ENCODE measurements around the gene EIF3J. TPM values are rescaled to one million over a fixed set of nuclear protein-coding genes. Genes with fewer than 3 reads are reported as not detected.

EIF3J gene
- total RNA-seq, 2 donors from 2014 or later = 64.5 to 80.5 TPM

DNA sequence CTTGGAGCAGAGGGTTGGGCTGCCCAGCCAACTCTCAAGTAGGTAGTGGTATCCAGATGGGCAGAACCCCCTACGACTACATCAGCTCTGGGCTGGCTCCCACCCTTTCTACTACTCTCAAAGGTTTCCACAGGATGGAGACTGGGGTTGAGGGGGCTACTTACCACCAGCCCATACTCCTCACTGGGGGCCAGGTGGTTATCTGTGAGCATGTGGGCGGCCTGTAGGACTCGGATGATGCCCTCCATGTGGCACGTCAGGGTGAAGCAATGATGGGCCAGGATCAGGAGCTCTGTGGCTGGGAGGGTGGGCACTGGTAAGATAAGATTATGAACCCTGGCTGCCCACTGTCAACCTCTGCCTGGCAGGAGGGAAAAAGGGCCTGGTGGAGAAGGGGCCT is 33.4 kb downstream of the EIF3J start:
- intact Hi-C loops (cut with DNase I) = loop anchor here (10.0 kb wide), 1 partner anchor 164 kb away; the partner anchor contains the start of gene TRIM69
- no peak for DNase-seq
- Histone ChIP-seq H3K4me1 (no peaks in the 10 kb centered on the region), H3K27me3 (no peaks in the 10 kb centered on the region), H3K36me3 (peaks cover 15% of the 10 kb centered on the region), H3K9ac (ENCODE audit: low read depth in 2 of 2, low read length in 2 of 2) (no peak overlapping the region), H3K4me3 (no peak overlapping the region), H3K27ac (no peak overlapping the region), H3K9me3 (no peaks in the 10 kb centered on the region)
- no peak for TF ChIP-seq CTCF (IDR thresholded peaks at IDR 0.05)

DNA sequence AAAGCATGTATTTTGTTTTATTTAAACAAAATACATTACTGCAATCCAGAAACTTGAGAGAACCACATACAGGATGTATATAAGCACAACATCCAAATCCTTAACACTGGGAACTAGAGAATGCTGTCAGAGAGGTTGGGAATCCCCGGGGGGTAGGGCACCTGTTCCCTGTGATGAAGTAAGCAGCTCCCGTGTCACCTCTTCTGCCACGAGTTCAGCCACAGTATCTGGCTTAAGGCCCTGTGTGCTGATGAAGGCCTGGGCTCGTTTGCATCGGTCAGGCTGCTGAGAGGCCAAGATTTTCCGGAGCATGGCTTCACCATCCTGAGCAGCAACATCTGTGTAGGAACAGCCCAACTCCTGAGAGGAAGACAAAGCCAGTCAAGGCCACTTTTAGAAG is 36.4 kb downstream of the EIF3J start:
- H3K27me3 ChIP-seq = no peaks in the 10 kb centered on the region
- no peak for DNase-seq
- no peaks in the 10 kb centered on the region for H3K4me1 ChIP-seq
- intact Hi-C loops (cut with DNase I) = loop anchor here (10.0 kb wide), 1 partner anchor 161 kb away; the partner anchor contains the start of gene TRIM69
- no peak overlapping the region for H3K27ac ChIP-seq
- H3K9ac ChIP-seq (ENCODE audit: low read depth in 2 of 2, low read length in 2 of 2) = no peak overlapping the region
- H3K9me3 ChIP-seq = no peaks in the 10 kb centered on the region
- no peak overlapping the region for H3K4me3 ChIP-seq
- H3K36me3 ChIP-seq = no peaks in the 10 kb centered on the region
- TF ChIP-seq CTCF (IDR thresholded peaks at IDR 0.05) = no peak

DNA sequence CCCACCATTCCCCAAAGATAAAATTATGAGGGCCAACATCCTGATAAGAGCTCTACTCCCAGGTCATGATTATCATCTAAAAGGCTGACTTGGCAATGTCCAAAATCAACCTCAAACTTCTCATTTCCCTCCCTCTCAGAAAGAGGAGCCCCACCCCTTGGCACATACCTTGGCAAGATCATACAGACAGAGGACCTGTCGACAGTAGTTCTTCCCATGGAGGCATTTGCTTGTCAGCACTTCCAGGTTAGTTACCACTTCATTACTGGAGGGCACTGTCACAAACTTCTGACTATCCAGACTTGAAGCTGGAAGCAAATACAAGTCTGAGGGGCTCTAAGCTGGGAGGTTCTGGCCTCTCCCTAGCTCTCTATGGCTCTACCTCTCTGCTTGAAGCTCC is 37.8 kb downstream of the EIF3J start:
- no peak for DNase-seq
- no peaks in the 10 kb centered on the region for H3K36me3 ChIP-seq
- no peak overlapping the region for H3K27ac ChIP-seq
- no peaks in the 10 kb centered on the region for H3K27me3 ChIP-seq
- no peak for TF ChIP-seq CTCF (IDR thresholded peaks at IDR 0.05)
- H3K4me1 ChIP-seq = no peaks in the 10 kb centered on the region
- intact Hi-C loops (cut with DNase I) = loop anchor here (10.0 kb wide), 1 partner anchor 160 kb away; the partner anchor contains the start of gene TRIM69
- H3K9me3 ChIP-seq = no peaks in the 10 kb centered on the region
- no peak overlapping the region for H3K9ac ChIP-seq (ENCODE audit: low read depth in 2 of 2, low read length in 2 of 2)
- H3K4me3 ChIP-seq = no peak overlapping the region

DNA sequence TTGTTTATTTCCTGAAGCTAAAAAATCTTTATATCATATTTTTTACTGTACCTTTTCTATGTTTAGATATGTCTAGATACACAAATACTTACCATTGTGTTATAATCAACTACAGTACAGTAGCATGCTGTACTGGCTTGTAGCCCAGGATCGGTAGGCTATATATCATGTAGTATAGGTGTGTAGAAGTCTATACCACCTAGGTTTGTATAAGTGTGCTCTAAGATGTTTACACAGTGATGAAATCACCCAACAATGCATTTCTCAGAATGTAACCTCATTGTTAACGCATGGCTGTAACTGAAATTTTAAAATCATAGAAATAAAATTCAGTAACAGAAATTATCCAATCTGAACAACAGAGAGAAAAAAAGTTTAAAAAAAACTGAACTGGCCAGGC is 43.2 kb downstream of the EIF3J start:
- Histone ChIP-seq H3K27me3 (no peaks in the 10 kb centered on the region), H3K27ac (no peak overlapping the region), H3K36me3 (peaks cover 14% of the 10 kb centered on the region), H3K9me3 (no peaks in the 10 kb centered on the region), H3K4me3 (no peak overlapping the region), H3K9ac (ENCODE audit: low read depth in 2 of 2, low read length in 2 of 2) (no peak overlapping the region), H3K4me1 (no peaks in the 10 kb centered on the region)
- no peak for TF ChIP-seq CTCF (IDR thresholded peaks at IDR 0.05)
- no peak for DNase-seq
- intact Hi-C loops (cut with DNase I) = loop anchor here (5.0 kb wide), 1 partner anchor 352 kb away; no protein-coding TSS in a partner anchor

DNA sequence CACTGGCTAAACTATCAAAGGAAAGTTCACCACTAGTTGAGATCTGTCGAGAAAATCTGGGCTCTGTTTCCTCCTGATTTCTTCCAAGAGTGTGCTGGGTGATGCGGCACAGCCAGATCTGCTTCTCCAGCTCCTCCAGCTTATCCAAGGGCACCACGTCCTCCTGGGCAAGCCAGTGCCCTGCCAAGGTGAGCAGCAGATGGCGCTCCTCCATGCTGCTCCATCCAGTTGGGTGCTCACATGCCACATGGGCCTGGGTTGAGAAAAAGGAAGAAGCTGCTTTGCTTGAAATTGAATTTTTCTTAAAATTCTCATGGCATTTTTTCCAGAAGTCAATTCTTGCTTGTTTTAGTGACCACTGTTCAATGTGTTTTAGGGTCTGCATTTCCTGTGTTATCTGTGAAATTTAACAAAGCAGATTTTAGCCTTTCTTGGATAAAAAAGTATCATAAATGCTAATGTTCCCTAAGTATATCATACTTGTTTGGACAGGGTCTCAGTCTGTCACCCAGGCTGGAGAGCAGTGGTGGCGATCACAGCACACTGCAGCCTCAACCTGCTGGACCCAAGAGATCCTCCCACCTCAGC is 47.3 kb downstream of the EIF3J start:
- intact Hi-C loops (cut with DNase I) = loop anchor here (5.0 kb wide), 1 partner anchor 348 kb away; no protein-coding TSS in a partner anchor
- no peaks in the 10 kb centered on the region for H3K27me3 ChIP-seq
- no peaks in the 10 kb centered on the region for H3K4me1 ChIP-seq
- H3K36me3 ChIP-seq = peaks cover 18% of the 10 kb centered on the region
- no peak overlapping the region for H3K27ac ChIP-seq
- TF ChIP-seq CTCF (IDR thresholded peaks at IDR 0.05) = peak; percentile 52
- no peak overlapping the region for H3K4me3 ChIP-seq
- no peak overlapping the region for H3K9ac ChIP-seq (ENCODE audit: low read depth in 2 of 2, low read length in 2 of 2)
- no peaks in the 10 kb centered on the region for H3K9me3 ChIP-seq
- DNase-seq = peak; percentile 47
